Small intestine (tissue), 16 donors: ENCODE data around the gene FOXP3. TPM values are rescaled to one million over a fixed set of nuclear protein-coding genes. Genes with fewer than 3 reads are reported as not detected.
"Not testable (repeated sequence)": the region's sequence is repeated elsewhere in the genome, so short reads cannot be mapped to it uniquely, and the experiment has no call there.

Experiments
- DNase-seq, 2 donors: peaks; one replicate each; pipeline versions ENCODE4 v3.0.0 to v3.0.0-alpha.2; 2013
- FAIRE-seq: peaks from 2 replicates; lab custom pipeline; 2012; peaks lifted over from hg19 to GRCh38; lab: Jason Lieb, UNC
- H3K27ac ChIP-seq, 3 donors: one replicate each; pipeline ENCODE4 v1.5.1; 2013; ENCODE audit warnings: low read length in 2 of 3, mild to moderate bottlenecking in 2 of 3, control low read depth in 1 of 3, inconsistent platforms in 1 of 3, low read depth in 1 of 3, moderate library complexity in 1 of 3
- H3K27me3 ChIP-seq, 3 donors: one replicate each; pipeline ENCODE4 v1.6.1; 2013; ENCODE audit warnings: low read length in 3 of 3, inconsistent platforms in 1 of 3; ENCODE audit not compliant: control insufficient read depth in 3 of 3, insufficient read depth in 3 of 3
- H3K36me3 ChIP-seq, 3 donors: one replicate each; pipeline ENCODE4 v1.6.1; 2013; ENCODE audit warnings: low read length in 3 of 3, inconsistent platforms in 1 of 3, low read depth in 1 of 3, mild to moderate bottlenecking in 1 of 3, moderate library complexity in 1 of 3; ENCODE audit not compliant: control insufficient read depth in 3 of 3, insufficient read depth in 2 of 3
- H3K4me1 ChIP-seq, 3 donors: one replicate each; pipeline ENCODE4 v1.6.1; 2013; ENCODE audit warnings: low read length in 2 of 3, inconsistent platforms in 1 of 3, low read depth in 1 of 3, mild to moderate bottlenecking in 1 of 3, moderate library complexity in 1 of 3; ENCODE audit not compliant: control insufficient read depth in 3 of 3, insufficient read depth in 2 of 3
- H3K4me3 ChIP-seq, 3 donors: one replicate each; pipeline ENCODE4 v1.5.1; 2013; ENCODE audit warnings: low read length in 3 of 3, control low read depth in 1 of 3, inconsistent platforms in 1 of 3, low read depth in 1 of 3, mild to moderate bottlenecking in 1 of 3, moderate library complexity in 1 of 3
- H3K9me3 ChIP-seq, 2 donors: one replicate each; pipeline ENCODE4 v1.6.1; 2013; ENCODE audit warnings: low read depth in 1 of 2, low read length in 1 of 2; ENCODE audit not compliant: control insufficient read depth in 2 of 2, insufficient read depth in 1 of 2
- WGBS, 3 donors: extraction: QIAGEN DNeasy Blood & Tissue Kit; methylation state at CpG; one replicate each; pipeline ENCODE4 v1.1.7; 2013; 5-methylcytosine and 5-hydroxymethylcytosine counted together
- long read RNA-seq, 10 donors: transcript quantifications; one replicate each; lab custom pipeline, GENCODE V29; 2026
- polyA plus RNA-seq, 4 donors: library from polyadenylated mRNA; stranded (reverse) in 3 of 4; unstranded in 1 of 4; fragments of 200-250 nt in 3 of 4; fragments of 120-200 nt in 1 of 4; gene quantifications; one replicate each; pipeline versions ENCODE4 v1.2.1 to v1.2.3, GENCODE V29; 2013
- donor health status: healthy with polysubstance abuse.
- donor health status: control.
- donor health status: control.
- donor health status: Bipolar disorder and iron deficiency.
- donor health status: healthy.

Gene FOXP3, protein sequence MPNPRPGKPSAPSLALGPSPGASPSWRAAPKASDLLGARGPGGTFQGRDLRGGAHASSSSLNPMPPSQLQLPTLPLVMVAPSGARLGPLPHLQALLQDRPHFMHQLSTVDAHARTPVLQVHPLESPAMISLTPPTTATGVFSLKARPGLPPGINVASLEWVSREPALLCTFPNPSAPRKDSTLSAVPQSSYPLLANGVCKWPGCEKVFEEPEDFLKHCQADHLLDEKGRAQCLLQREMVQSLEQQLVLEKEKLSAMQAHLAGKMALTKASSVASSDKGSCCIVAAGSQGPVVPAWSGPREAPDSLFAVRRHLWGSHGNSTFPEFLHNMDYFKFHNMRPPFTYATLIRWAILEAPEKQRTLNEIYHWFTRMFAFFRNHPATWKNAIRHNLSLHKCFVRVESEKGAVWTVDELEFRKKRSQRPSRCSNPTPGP
- under 1 TPM in 2 of 4 donors, not detected in 2; 0.31 to 0.47 TPM for polyA plus RNA-seq
- long read RNA-seq, donor 1, partial matches to known transcripts: 0 of 1 reads
- long read RNA-seq, donor 1, other reads (novel, unspliced or antisense): 0 of 1 reads
- long read RNA-seq, donor 2: 0 reads
- long read RNA-seq, donor 3: 0 reads
- long read RNA-seq, donor 4: 0 reads
- long read RNA-seq, donor 5: 0 reads
- long read RNA-seq, donor 6: 0 reads
- long read RNA-seq, donor 7: 0 reads
- long read RNA-seq, donor 8: 0 reads
- long read RNA-seq, donor 9: 0 reads
- long read RNA-seq, donor 10: 0 reads

DNA sequence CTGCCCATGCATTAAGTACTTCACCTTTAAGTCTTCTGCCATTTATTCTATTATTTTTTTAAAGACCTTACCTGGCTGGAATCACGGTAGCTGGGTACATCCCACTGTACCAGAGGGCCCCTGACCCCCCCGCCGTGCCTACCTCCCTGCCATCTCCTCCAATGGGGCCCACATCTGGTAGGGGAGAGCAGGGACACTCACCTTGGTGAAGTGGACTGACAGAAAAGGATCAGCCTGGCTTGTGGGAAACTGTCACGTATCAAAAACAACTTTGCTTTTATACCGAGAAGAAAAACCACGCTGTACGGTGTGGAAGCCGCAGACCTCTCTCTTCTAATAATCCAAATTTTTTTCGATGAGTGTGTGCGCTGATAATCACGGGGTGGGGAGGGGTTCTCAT is at the start of gene FOXP3:
FOXP3 (minus strand) TSS at position 251 of the 400 bp plus-strand sequence. CDS start 6,205 bp downstream, outside the sequence.
- 74 to 85% (median 80%) methylated on average over 11 of the region's 11 CpGs for WGBS, 3 donors
- DNase-seq (no peak), FAIRE-seq (no peak)
- no peaks in the 10 kb centered on the region for H3K9me3 ChIP-seq
- H3K4me3 ChIP-seq: no peak within 1 kb of the TSS
- no peaks in the 10 kb centered on the region for H3K36me3 ChIP-seq
- no peak within 1 kb of the TSS for H3K27ac ChIP-seq
- H3K27me3 ChIP-seq: no peaks in the 10 kb centered on the region
- H3K4me1 ChIP-seq: no peaks in the 10 kb centered on the region

DNA sequence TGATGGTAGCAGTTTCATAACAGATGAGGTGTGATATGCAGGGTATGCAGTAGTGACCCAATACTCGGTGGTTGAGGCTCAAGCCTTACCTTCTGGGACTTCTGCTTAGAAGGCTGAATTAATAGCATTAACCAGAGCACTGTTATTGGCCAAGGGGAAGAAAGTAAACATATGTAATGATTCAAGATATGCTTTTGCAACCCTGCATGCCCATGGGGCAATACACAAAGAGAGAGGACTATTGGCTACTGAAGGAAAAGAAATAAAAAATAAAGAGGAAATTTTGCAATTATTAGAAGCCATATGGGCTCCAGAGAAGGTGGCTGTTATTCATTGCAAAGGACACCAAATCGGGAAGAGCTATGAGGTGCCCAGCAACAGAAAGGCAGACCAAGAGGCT is 47.7 kb upstream of the FOXP3 start:
- no peaks in the 10 kb centered on the region for H3K36me3 ChIP-seq
- H3K9me3 ChIP-seq: no peaks in the 10 kb centered on the region
- no peak for DNase-seq
- WGBS, 3 donors: 70 to 89% (median 88%) methylated on average over 2 of the region's 2 CpGs
- H3K27ac ChIP-seq: no peak overlapping the region
- H3K4me1 ChIP-seq: peaks cover 0 to 5% (median 0%) of the 10 kb centered on the region in 3 donors
- no peaks in the 10 kb centered on the region for H3K27me3 ChIP-seq
- no peak for FAIRE-seq
- H3K4me3 ChIP-seq: no peak overlapping the region

DNA sequence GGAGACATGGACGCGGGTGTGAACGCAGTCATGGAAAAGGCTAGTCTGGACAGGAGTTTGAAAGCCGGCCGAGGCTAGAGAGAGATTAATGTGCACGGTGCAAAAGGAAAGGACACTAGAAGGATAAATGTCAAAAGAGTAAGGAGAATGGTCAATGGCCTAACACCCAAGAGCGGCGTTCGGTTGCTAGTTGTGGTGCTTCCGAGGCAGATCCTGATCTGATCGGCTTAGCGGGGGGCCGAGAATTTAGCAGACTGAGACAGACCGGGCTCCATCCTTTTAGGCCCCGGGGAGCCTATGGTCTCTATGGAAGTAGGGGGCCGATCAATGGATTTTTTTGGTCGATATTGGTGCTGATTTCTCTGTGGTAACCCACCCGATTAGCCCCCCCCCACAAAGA is 45.9 kb upstream of the FOXP3 start:
- FAIRE-seq (no peak), DNase-seq (no peak)
- Histone ChIP-seq H3K4me3 (no peak overlapping the region), H3K9me3 (no peaks in the 10 kb centered on the region), H3K27me3 (no peaks in the 10 kb centered on the region), H3K27ac (no peak overlapping the region), H3K4me1 (peaks cover 0 to 5% (median 0%) of the 10 kb centered on the region in 3 donors), H3K36me3 (no peaks in the 10 kb centered on the region)
- 78 to 93% (median 88%) methylated on average over 18 of the region's 18 CpGs for WGBS, 3 donors

DNA sequence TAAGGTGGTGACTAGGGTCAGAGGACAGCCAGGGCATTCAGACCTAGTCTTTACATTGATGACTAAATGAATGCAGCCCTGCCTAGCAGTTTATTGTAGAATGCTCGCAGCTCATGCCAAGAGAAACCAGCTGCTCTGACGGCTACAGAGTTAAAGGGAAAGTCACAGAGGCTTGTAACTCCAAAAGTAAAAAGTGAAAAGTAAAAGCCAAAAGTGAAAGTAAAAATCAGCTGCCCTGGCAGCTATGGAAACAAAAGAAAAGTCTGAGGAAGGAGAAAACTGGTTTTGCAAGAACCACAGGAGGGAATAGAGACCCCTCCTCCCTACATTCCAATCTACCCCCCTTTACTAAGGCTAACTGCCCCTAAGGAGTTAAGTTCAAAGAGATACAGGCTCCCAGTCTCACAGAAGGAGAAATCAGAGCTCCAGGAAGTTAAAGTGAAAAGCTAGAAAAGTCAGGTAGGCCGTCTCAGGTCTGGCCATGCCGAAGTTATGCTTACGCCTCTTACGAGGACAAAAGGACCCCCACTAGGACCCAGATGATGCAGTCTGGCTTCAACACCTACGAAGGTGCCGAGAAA is 45.0 kb upstream of the FOXP3 start:
- Histone ChIP-seq H3K4me3 (peak overlapping the region in 1 of 3 donors; percentile 17), H3K27ac (peak overlapping the region; percentile 7 to 81 (median 42)), H3K27me3 (no peaks in the 10 kb centered on the region), H3K9me3 (no peaks in the 10 kb centered on the region), H3K36me3 (no peaks in the 10 kb centered on the region), H3K4me1 (peaks cover 0 to 5% (median 0%) of the 10 kb centered on the region in 3 donors)
- DNase-seq (peak; percentile 39 to 40), FAIRE-seq (peak; percentile 93)
- WGBS, 3 donors: 9 to 15% (median 10%) methylated on average over 8 of the region's 8 CpGs

DNA sequence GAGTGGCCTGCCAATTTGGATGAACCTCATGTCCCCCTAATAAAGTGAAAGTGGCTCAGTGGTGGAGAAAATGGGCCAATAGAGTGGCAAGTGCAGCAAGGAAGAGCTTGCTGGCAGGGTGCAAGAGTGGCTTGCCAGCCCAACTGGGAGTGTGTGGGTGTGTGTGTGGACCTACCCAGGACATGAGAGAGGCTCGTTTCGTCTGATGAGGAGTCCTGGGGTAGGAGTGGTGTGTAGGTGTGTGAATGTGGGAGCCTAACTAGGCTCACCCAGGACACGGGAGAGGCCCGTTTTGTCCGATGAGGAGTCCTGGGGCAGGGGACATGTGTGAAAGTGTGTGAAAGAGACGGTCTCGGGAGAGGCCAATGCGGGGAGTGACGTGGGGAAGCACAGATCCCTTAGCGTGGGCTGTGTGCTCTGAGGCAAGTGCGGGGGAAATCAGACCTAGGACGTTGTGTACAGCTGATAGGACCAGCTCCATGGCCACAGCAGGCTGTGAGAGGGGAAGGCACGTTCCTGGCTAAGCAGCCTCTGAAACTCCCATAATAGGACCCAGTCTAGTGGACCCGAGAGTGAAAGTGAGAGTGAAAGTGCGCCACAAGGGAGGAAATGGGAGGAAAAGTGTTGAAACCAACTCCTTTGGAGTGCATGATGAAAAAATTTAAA is 44.2 kb upstream of the FOXP3 start:
- Histone ChIP-seq H3K27ac (peak overlapping the region in 1 of 3 donors; percentile 65), H3K4me1 (peaks cover 0 to 5% (median 0%) of the 10 kb centered on the region in 3 donors), H3K9me3 (no peaks in the 10 kb centered on the region), H3K27me3 (no peaks in the 10 kb centered on the region), H3K36me3 (no peaks in the 10 kb centered on the region), H3K4me3 (peak overlapping the region in 1 of 3 donors; percentile 8)
- DNase-seq: peak; percentile 7 to 21
- WGBS, 3 donors: 56 to 70% (median 69%) methylated on average over 15 of the region's 15 CpGs
- no peak for FAIRE-seq

DNA sequence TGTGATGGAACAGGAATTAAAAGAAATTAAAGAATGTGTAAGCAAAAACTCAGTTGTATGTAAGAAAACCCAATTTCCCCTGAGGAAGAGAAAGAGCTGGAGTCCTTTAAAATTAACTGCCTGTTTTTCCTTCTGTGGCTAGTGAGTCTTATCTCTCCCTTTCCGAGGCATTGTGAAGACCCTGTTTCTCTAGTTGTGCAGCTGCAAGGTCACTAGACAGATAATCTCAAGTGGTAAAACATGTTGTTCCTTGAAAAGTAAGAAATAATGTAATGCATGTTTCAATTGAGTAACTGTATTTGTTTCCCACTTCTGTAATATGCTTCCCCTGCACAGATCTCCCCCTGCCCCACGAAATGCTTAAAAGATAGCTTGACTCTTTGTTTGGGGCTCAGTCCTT is 43.3 kb upstream of the FOXP3 start:
- WGBS, 3 donors: 64 to 92% (median 76%) methylated on average over 2 of the region's 2 CpGs
- not testable (repeated sequence) for H3K36me3 ChIP-seq, H3K4me1 ChIP-seq, H3K4me3 ChIP-seq, H3K27ac ChIP-seq, DNase-seq, H3K27me3 ChIP-seq, FAIRE-seq, H3K9me3 ChIP-seq

DNA sequence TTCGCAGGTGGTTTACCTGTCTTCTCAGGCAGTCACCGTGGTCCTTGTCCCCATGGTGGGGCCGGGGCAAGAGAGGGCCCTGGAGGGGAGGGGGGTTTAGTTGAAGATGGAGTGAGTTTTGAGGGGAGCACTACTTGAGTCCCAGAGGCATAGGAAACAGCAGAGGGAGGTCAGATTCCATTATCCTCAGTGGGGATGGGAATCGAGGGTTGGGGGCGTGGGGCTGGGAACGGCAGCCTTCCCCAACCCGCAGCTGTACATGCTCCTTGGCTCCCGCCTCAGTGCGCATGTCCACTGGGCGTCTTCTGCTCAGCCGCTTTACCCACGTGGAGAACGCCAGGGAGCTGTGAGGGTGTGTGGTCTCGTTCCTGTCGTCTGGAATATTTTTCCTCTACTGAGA is 38.8 kb upstream of the FOXP3 start, which contains the start of gene GAGE10:
GAGE10 (plus strand) TSS at position 301 of the 400 bp plus-strand sequence. CDS start 1,214 bp downstream, outside the sequence.
- WGBS, 3 donors: 77 to 87% (median 83%) methylated on average over 14 to 15 of the region's 15 CpGs

DNA sequence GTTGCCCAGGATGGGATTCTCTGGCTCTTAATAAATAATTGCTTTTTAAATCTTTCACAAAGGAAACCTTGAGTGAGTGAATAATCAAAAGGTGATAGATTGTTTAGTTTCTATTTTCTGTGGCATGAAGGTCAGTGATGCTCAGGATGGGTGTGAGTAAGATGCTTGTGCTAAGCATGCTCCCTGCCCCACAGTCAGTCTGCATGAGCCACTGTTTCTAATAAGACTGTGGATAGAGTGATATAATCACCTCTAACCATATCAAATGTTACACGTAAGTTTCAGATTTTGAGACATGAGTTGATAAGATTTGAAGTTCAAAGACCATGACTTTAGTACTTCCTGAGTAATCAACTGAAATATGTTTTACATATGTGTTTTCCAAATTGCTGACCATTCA is 36.2 kb upstream of the FOXP3 start:
- FAIRE-seq (no peak), DNase-seq (no peak)
- no peak overlapping the region for H3K27ac ChIP-seq
- H3K36me3 ChIP-seq: no peaks in the 10 kb centered on the region
- no peaks in the 10 kb centered on the region for H3K4me1 ChIP-seq
- H3K27me3 ChIP-seq: no peaks in the 10 kb centered on the region
- no peak overlapping the region for H3K4me3 ChIP-seq
- 18 to 55% (median 49%) methylated on average over 1 of the region's 1 CpG for WGBS, 3 donors
- H3K9me3 ChIP-seq: no peaks in the 10 kb centered on the region

More for the DNA sequence above, 38.8 kb upstream of the FOXP3 start, which contains the start of gene GAGE10:
- Histone ChIP-seq H3K27ac (no peak within 1 kb of the TSS), H3K9me3 (no peaks in the 10 kb centered on the region), H3K4me1 (no peaks in the 10 kb centered on the region), H3K4me3 (no peak within 1 kb of the TSS), H3K27me3 (no peaks in the 10 kb centered on the region), H3K36me3 (no peaks in the 10 kb centered on the region)
- FAIRE-seq: no peak
- no peak for DNase-seq
